H9 (cell line): ENCODE data around the gene PUM1. TPM values are rescaled to one million over a fixed set of nuclear protein-coding genes. Genes with fewer than 3 reads are reported as not detected.

Experiments
- DNase-seq: peaks from one replicate; pipeline ENCODE4 v3.0.0-alpha.2; 2017
- H2AFZ ChIP-seq: one replicate; pipeline ENCODE4 v1.6.1; 2013; ENCODE audit warnings: mild to moderate bottlenecking, low read length, control low read depth, moderate library complexity
- H2AK5ac ChIP-seq: 2 replicates; pipeline ENCODE4 v1.6.1; 2013; ENCODE audit warnings: low read length, control low read depth, mixed read lengths; ENCODE audit not compliant: insufficient read length
- H2BK120ac ChIP-seq: one replicate; pipeline ENCODE4 v1.6.1; 2013; ENCODE audit warnings: low read depth, mild to moderate bottlenecking, low read length, control low read depth, inconsistent platforms; ENCODE audit not compliant: poor library complexity, severe bottlenecking
- H2BK12ac ChIP-seq: 2 replicates; pipeline ENCODE4 v1.6.1; 2013; ENCODE audit warnings: low read length, control low read depth, mixed read lengths, low read depth; ENCODE audit not compliant: insufficient read length
- H2BK15ac ChIP-seq: 2 replicates; pipeline ENCODE4 v1.6.1; 2013; ENCODE audit warnings: low read depth, low read length, control low read depth
- H2BK20ac ChIP-seq: one replicate; pipeline ENCODE4 v1.6.1; 2013; ENCODE audit warnings: low read depth, mild to moderate bottlenecking, low read length, control low read depth, inconsistent platforms; ENCODE audit not compliant: poor library complexity, severe bottlenecking
- H2BK5ac ChIP-seq: 2 replicates; pipeline ENCODE4 v1.6.1; 2013; ENCODE audit warnings: low read length, control low read depth, mixed read lengths; ENCODE audit not compliant: insufficient read length
- H3K14ac ChIP-seq: 2 replicates; pipeline ENCODE4 v1.6.1; 2013; ENCODE audit warnings: low read length, control low read depth; ENCODE audit not compliant: insufficient read depth
- H3K18ac ChIP-seq: 2 replicates; pipeline ENCODE4 v1.6.1; 2013; ENCODE audit warnings: low read depth, mild to moderate bottlenecking, mixed read lengths, low read length, control low read depth; ENCODE audit not compliant: insufficient read length
- H3K23ac ChIP-seq: 2 replicates; pipeline ENCODE4 v1.6.1; 2013; ENCODE audit warnings: low read length, control low read depth, mixed read lengths, low read depth; ENCODE audit not compliant: insufficient read length
- H3K23me2 ChIP-seq: 2 replicates; pipeline ENCODE4 v1.6.1; 2013; ENCODE audit warnings: low read depth, mild to moderate bottlenecking, mixed read lengths, low read length, control low read depth; ENCODE audit not compliant: insufficient read length, poor library complexity, severe bottlenecking
- H3K27ac ChIP-seq: 2 replicates; pipeline ENCODE4 v1.5.1; 2013; ENCODE audit warnings: low read length, control low read depth, mixed read lengths, low read depth; ENCODE audit not compliant: insufficient read length
- H3K27me3 ChIP-seq: 2 replicates; pipeline ENCODE4 v1.6.1; 2013; ENCODE audit warnings: low read length, control low read depth, inconsistent platforms; ENCODE audit not compliant: insufficient read depth
- H3K4ac ChIP-seq: 2 replicates; pipeline ENCODE4 v1.6.1; 2013; ENCODE audit warnings: low read depth, mild to moderate bottlenecking, control low read depth, inconsistent platforms, low read length, moderate library complexity
- H3K4me1 ChIP-seq: 2 replicates; pipeline ENCODE4 v1.6.1; 2013; ENCODE audit warnings: low read length, control low read depth, inconsistent platforms; ENCODE audit not compliant: insufficient read depth
- H3K4me2 ChIP-seq: 2 replicates; pipeline ENCODE4 v1.6.1; 2013; ENCODE audit warnings: low read length, control low read depth, mixed read lengths; ENCODE audit not compliant: insufficient read length, insufficient read depth
- H3K56ac ChIP-seq: 2 replicates; pipeline ENCODE4 v1.6.1; 2013; ENCODE audit warnings: low read depth, mild to moderate bottlenecking, mixed read lengths, low read length, control low read depth; ENCODE audit not compliant: insufficient read length
- H3K79me1 ChIP-seq: 2 replicates; pipeline ENCODE4 v1.6.1; 2013; ENCODE audit warnings: low read depth, mild to moderate bottlenecking, moderate library complexity, low read length, control low read depth, inconsistent platforms; ENCODE audit not compliant: insufficient read depth, poor library complexity, severe bottlenecking
- H3K79me2 ChIP-seq: 2 replicates; pipeline ENCODE4 v1.6.1; 2013; ENCODE audit warnings: low read length, control low read depth, inconsistent platforms; ENCODE audit not compliant: insufficient read depth
- H3K9ac ChIP-seq: 2 replicates; pipeline ENCODE4 v1.6.1; 2013; ENCODE audit warnings: low read length, control low read depth, mixed read lengths; ENCODE audit not compliant: insufficient read length; ENCODE audit errors: extremely low read depth
- H3K9me3 ChIP-seq: one replicate; pipeline ENCODE4 v1.6.1; 2013; ENCODE audit warnings: low read depth, low read length, inconsistent platforms; ENCODE audit not compliant: control insufficient read depth
- H3T11ph ChIP-seq: one replicate; pipeline ENCODE4 v1.6.1; 2013; ENCODE audit warnings: mild to moderate bottlenecking, low read length, control low read depth, inconsistent platforms
- H4K20me1 ChIP-seq: one replicate; pipeline ENCODE4 v1.6.1; 2013; ENCODE audit not compliant: control insufficient read depth, insufficient read length, insufficient read depth
- H4K5ac ChIP-seq: 2 replicates; pipeline ENCODE4 v1.6.1; 2013; ENCODE audit warnings: low read depth, mild to moderate bottlenecking, mixed read lengths, low read length, control low read depth; ENCODE audit not compliant: insufficient read length
- H4K8ac ChIP-seq: replicated peaks from 2 replicates; pipeline ENCODE4 v1.6.1; 2013; ENCODE audit warnings: low read length, control low read depth, mixed read lengths, low read depth; ENCODE audit not compliant: insufficient read length
- H4K91ac ChIP-seq: 2 replicates; pipeline ENCODE4 v1.6.1; 2013; ENCODE audit warnings: low read depth, mild to moderate bottlenecking, moderate library complexity, mixed read lengths, low read length, control low read depth; ENCODE audit not compliant: insufficient read length
- H3K27ac Mint-ChIP-seq, 3 experiments: 2 replicates in 2 of 3; 3 replicates in 1 of 3; pipeline ENCODE4 v1.8.0; 2020 to 2021; ENCODE audit warnings: mixed read lengths in 3 of 3, mild to moderate bottlenecking in 1 of 3, moderate library complexity in 1 of 3
- H3K27me3 Mint-ChIP-seq: 2 replicates; pipeline ENCODE4 v1.8.0; 2021; ENCODE audit warnings: low read depth, mild to moderate bottlenecking, moderate library complexity, mixed read lengths
- H3K36me3 Mint-ChIP-seq, 3 experiments: 2 replicates in 2 of 3; 3 replicates in 1 of 3; pipeline ENCODE4 v1.8.0; 2020 to 2021; ENCODE audit warnings: low read depth in 3 of 3, mixed read lengths in 3 of 3; ENCODE audit not compliant: insufficient read depth in 1 of 3
- H3K4me1 Mint-ChIP-seq, 2 experiments: 2 replicates each; pipeline ENCODE4 v1.8.0; 2020; ENCODE audit warnings: mixed read lengths in 2 of 2
- H3K4me3 Mint-ChIP-seq, 2 experiments: 2 replicates in 1 of 2; 3 replicates in 1 of 2; pipeline ENCODE4 v1.8.0; 2020 to 2021; ENCODE audit warnings: mild to moderate bottlenecking in 2 of 2, mixed read lengths in 2 of 2, moderate library complexity in 1 of 2
- H3K9me3 Mint-ChIP-seq, 2 experiments: 2 replicates in 1 of 2; 3 replicates in 1 of 2; pipeline ENCODE4 v1.8.0; 2020; ENCODE audit warnings: mild to moderate bottlenecking in 2 of 2, mixed read lengths in 2 of 2, moderate library complexity in 1 of 2
- WGBS: extraction: QIAGEN DNeasy Blood & Tissue Kit; methylation state at CpG from one replicate; pipeline ENCODE4 v1.1.7; 2013; ENCODE audit warnings: missing lambda C conversion rate, low lambda C conversion rate, mixed read lengths; ENCODE audit not compliant: insufficient read length; ENCODE audit errors: extremely low coverage; 5-methylcytosine and 5-hydroxymethylcytosine counted together
- total RNA-seq: library from RNA; stranded (reverse); gene quantifications from 2 replicates; pipeline ENCODE4 v1.2.1, GENCODE V29; 2021
- TF ChIP-seq, protein P1 (sequence below): fragments of 200-600 bp; sonication (generic); conservative IDR thresholded peaks from 3 replicates; pipeline ENCODE4 v1.8.0; 2021; ENCODE audit warnings: antibody characterized with exemption, mild to moderate bottlenecking

PUM1 gene
- total RNA-seq, 1 experiment from 2014 or later = 164 TPM

DNA sequence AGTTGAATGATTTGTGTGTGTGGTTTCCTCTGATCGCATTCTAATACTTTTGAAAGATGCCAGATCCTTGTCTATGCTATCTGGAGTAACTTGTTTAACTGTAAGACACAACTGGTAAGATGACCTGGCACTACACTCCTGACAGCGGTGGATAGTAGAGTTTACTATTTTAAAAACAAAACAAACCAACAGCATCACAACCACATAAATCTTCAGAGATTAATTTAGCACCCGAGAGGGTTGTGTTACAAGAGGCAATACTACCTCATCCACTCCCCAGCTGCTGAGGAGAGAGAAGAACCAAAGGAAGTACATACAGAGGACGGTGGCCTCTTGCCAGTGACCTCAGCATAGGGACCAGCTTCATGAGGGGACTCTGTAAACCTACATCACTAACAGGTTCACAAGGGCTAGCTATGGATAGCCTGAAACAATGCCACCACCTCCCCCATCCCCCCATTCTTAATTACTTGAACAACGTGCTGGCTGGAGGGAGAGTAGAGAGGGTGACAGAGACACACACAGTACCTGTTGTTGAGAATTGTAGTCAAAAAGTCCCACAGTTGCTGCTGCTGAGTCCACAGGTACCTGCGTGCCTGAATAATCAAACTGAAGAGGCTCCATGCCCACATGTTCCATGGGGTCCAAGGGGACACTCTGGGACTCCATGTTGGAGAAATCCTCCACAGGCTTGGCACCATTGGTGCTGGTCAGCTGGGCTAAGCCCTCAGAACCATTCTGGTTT is 73.5 kb downstream of the PUM1 start:
- Histone ChIP-seq H3K14ac (no peak overlapping the region), H2AFZ (no peak overlapping the region), H4K8ac (no peak overlapping the region), H3K56ac (no peak overlapping the region), H4K20me1 (no peaks in the 10 kb centered on the region), H3K4ac (no peak overlapping the region), H2AK5ac (no peak overlapping the region), H3K4me1 (no peaks in the 10 kb centered on the region), H2BK5ac (no peak overlapping the region), H2BK20ac (no peak overlapping the region), H2BK120ac (no peak overlapping the region), H3T11ph (no peak overlapping the region), H4K91ac (no peak overlapping the region), H3K4me2 (no peak overlapping the region), H4K5ac (no peak overlapping the region), H3K27me3 (no peaks in the 10 kb centered on the region), H3K27ac (no peak overlapping the region), H3K79me2 (peaks cover 21% of the 10 kb centered on the region), H3K9ac (no peak overlapping the region), H3K23me2 (no peaks in the 10 kb centered on the region), H3K23ac (no peak overlapping the region), H3K9me3 (no peaks in the 10 kb centered on the region), H2BK15ac (no peak overlapping the region), H3K18ac (no peak overlapping the region), H2BK12ac (no peak overlapping the region), H3K79me1 (peaks cover 3% of the 10 kb centered on the region)
- Mint-ChIP-seq H3K27ac (peak overlapping the region in 2 of 3 experiments; percentile 33 to 62; a peak in 3 of 7 replicates), H3K36me3 (peaks cover 19 to 68% (median 49%) of the 10 kb centered on the region in 3 experiments; a peak in 6 of 7 replicates), H3K4me3 (no peak overlapping the region), H3K4me1 (peaks cover 29 to 34% of the 10 kb centered on the region in 2 experiments), H3K27me3 (no peaks in the 10 kb centered on the region), H3K9me3 (no peaks in the 10 kb centered on the region)
- no CpG with 5 or more reads among the region's 6 CpGs for WGBS
- TF ChIP-seq, protein P1, sequence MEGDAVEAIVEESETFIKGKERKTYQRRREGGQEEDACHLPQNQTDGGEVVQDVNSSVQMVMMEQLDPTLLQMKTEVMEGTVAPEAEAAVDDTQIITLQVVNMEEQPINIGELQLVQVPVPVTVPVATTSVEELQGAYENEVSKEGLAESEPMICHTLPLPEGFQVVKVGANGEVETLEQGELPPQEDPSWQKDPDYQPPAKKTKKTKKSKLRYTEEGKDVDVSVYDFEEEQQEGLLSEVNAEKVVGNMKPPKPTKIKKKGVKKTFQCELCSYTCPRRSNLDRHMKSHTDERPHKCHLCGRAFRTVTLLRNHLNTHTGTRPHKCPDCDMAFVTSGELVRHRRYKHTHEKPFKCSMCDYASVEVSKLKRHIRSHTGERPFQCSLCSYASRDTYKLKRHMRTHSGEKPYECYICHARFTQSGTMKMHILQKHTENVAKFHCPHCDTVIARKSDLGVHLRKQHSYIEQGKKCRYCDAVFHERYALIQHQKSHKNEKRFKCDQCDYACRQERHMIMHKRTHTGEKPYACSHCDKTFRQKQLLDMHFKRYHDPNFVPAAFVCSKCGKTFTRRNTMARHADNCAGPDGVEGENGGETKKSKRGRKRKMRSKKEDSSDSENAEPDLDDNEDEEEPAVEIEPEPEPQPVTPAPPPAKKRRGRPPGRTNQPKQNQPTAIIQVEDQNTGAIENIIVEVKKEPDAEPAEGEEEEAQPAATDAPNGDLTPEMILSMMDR = no peak
- no peak for DNase-seq
